Hepatocyte (in vitro differentiated cells): ENCODE measurements around the gene RSPH1. TPM values are rescaled to one million over a fixed set of nuclear protein-coding genes. Genes with fewer than 3 reads are reported as not detected.

ENCODE experiments used
- DNase-seq: peaks from one replicate; pipeline ENCODE4 v3.0.0-alpha.2; 2016; ENCODE audit warnings: low spot score
- H2AFZ ChIP-seq: fragments of 200-600 bp; sonication (generic); 2 replicates; pipeline ENCODE4 v1.6.0; 2016; ENCODE audit warnings: antibody characterized with exemption, mild to moderate bottlenecking
- H3K27ac ChIP-seq: fragments of 200-600 bp; sonication (generic); 2 replicates; pipeline ENCODE4 v1.5.1; 2016; ENCODE audit warnings: mild to moderate bottlenecking
- H3K27me3 ChIP-seq: fragments of 200-600 bp; sonication (generic); 2 replicates; pipeline ENCODE4 v1.6.1; 2016
- H3K36me3 ChIP-seq: fragments of 200-600 bp; sonication (generic); replicated peaks from 2 replicates; pipeline ENCODE4 v1.5.1; 2016; ENCODE audit warnings: low read depth; ENCODE audit not compliant: insufficient read depth
- H3K4me1 ChIP-seq: fragments of 200-600 bp; sonication (generic); 2 replicates; pipeline ENCODE4 v1.5.1; 2016; ENCODE audit warnings: mild to moderate bottlenecking, moderate library complexity; ENCODE audit not compliant: insufficient read depth
- H3K4me2 ChIP-seq: fragments of 200-600 bp; sonication (generic); 2 replicates; pipeline ENCODE4 v1.6.0; 2016
- H3K4me3 ChIP-seq: fragments of 200-600 bp; sonication (generic); 2 replicates; pipeline ENCODE4 v1.5.1; 2016; ENCODE audit warnings: mild to moderate bottlenecking
- H3K79me2 ChIP-seq: fragments of 200-600 bp; sonication (generic); 2 replicates; pipeline ENCODE4 v1.6.0; 2017; ENCODE audit warnings: mild to moderate bottlenecking
- H3K9me2 ChIP-seq: fragments of 200-600 bp; sonication (generic); replicated peaks from 2 replicates; pipeline ENCODE4 v1.6.0; 2017; ENCODE audit warnings: mild to moderate bottlenecking; ENCODE audit not compliant: insufficient read depth
- H3K9me3 ChIP-seq: fragments of 200-600 bp; sonication (generic); 2 replicates; pipeline ENCODE4 v1.5.1; 2016; ENCODE audit warnings: low read depth, mild to moderate bottlenecking
- H4K20me1 ChIP-seq: fragments of 200-600 bp; sonication (generic); 2 replicates; pipeline ENCODE4 v1.6.0; 2016; ENCODE audit warnings: mild to moderate bottlenecking; ENCODE audit not compliant: insufficient read depth, poor library complexity, severe bottlenecking
- CTCF ChIP-seq: fragments of 200-600 bp; sonication (generic); IDR thresholded peaks from 2 replicates; pipeline ENCODE4 v1.5.1; 2016; ENCODE audit warnings: antibody characterized with exemption, mild to moderate bottlenecking; ENCODE audit not compliant: poor library complexity
- EZH2 ChIP-seq: fragments of 200-600 bp; sonication (generic); IDR thresholded peaks from 2 replicates; pipeline ENCODE4 v1.6.1; 2016; ENCODE audit warnings: antibody characterized with exemption, mild to moderate bottlenecking, borderline replicate concordance
- EZH2phosphoT487 ChIP-seq: fragments of 200-600 bp; sonication (generic); IDR thresholded peaks from one replicate; pipeline ENCODE4 v1.6.1; 2018; ENCODE audit warnings: antibody characterized with exemption, mild to moderate bottlenecking, low read depth, moderate library complexity; ENCODE audit not compliant: unreplicated experiment, severe bottlenecking
- WGBS: methylation state at CpG from one replicate; pipeline ENCODE4 v1.1.6; 2016; ENCODE audit warnings: low lambda C conversion rate; ENCODE audit errors: missing lambda C conversion rate; 5-methylcytosine and 5-hydroxymethylcytosine counted together
- polyA plus RNA-seq: library from polyadenylated mRNA; unstranded; fragments of >200 nt; fragmentation: Nextera tagmentation; extraction: Ambion mirVana; gene quantifications from 2 replicates; pipeline ENCODE4 v1.2.1, GENCODE V29; 2016
- total RNA-seq: library from RNA; depleted of rRNA; stranded (reverse); fragments of >200 nt; gene quantifications from 2 replicates; pipeline ENCODE4 v1.2.3, GENCODE V29; 2014

RSPH1 gene
- total and polyA plus RNA-seq, 2 experiments from 2014 or later: 1.3 to 1.8 TPM

GRCh38 chr21:42424914-42425541 is 71.0 kb downstream of the RSPH1 start:
- no peak overlapping the region for H3K27ac ChIP-seq
- TF ChIP-seq CTCF (no peak), EZH2 (no peak), EZH2phosphoT487 (no peak)

GRCh38 chr21:42423685-42424084 is 72.3 kb downstream of the RSPH1 start:
- no peaks in the 10 kb centered on the region for H3K79me2 ChIP-seq
- WGBS: 82% methylated on average over 2 of the region's 2 CpGs
- no peak for DNase-seq
- TF ChIP-seq CTCF (no peak), EZH2 (no peak), EZH2phosphoT487 (no peak)
- no peaks in the 10 kb centered on the region for H3K27me3 ChIP-seq
- H3K4me3 ChIP-seq: no peak overlapping the region
- H3K27ac ChIP-seq: no peak overlapping the region
- H3K9me2 ChIP-seq: no peaks in the 10 kb centered on the region
- no peaks in the 10 kb centered on the region for H3K4me1 ChIP-seq
- H3K36me3 ChIP-seq: no peaks in the 10 kb centered on the region
- no peak overlapping the region for H2AFZ ChIP-seq
- H3K4me2 ChIP-seq: no peak overlapping the region
- H4K20me1 ChIP-seq: no peaks in the 10 kb centered on the region
- H3K9me3 ChIP-seq: no peaks in the 10 kb centered on the region

More at GRCh38 chr21:42424914-42425541, 71.0 kb downstream of the RSPH1 start:
- Histone ChIP-seq H3K9me3 (no peaks in the 10 kb centered on the region), H3K4me3 (no peak overlapping the region), H3K9me2 (no peaks in the 10 kb centered on the region), H2AFZ (no peak overlapping the region), H4K20me1 (no peaks in the 10 kb centered on the region), H3K4me2 (no peak overlapping the region), H3K79me2 (no peaks in the 10 kb centered on the region), H3K27me3 (no peaks in the 10 kb centered on the region), H3K36me3 (no peaks in the 10 kb centered on the region), H3K4me1 (no peaks in the 10 kb centered on the region)
- no peak for DNase-seq
- 84% methylated on average over 12 of the region's 12 CpGs for WGBS

GRCh38 chr21:42423197-42423675 is 72.8 kb downstream of the RSPH1 start:
- no peaks in the 10 kb centered on the region for H3K4me1 ChIP-seq
- H3K9me2 ChIP-seq: no peaks in the 10 kb centered on the region
- no peak for DNase-seq
- no peak overlapping the region for H3K4me2 ChIP-seq
- WGBS: 86% methylated on average over 10 of the region's 10 CpGs
- no peaks in the 10 kb centered on the region for H4K20me1 ChIP-seq
- H3K27me3 ChIP-seq: no peaks in the 10 kb centered on the region
- TF ChIP-seq EZH2 (no peak), EZH2phosphoT487 (no peak), CTCF (no peak)
- H3K79me2 ChIP-seq: no peaks in the 10 kb centered on the region
- no peak overlapping the region for H3K4me3 ChIP-seq
- H3K9me3 ChIP-seq: no peaks in the 10 kb centered on the region
- H2AFZ ChIP-seq: no peak overlapping the region
- no peak overlapping the region for H3K27ac ChIP-seq
- no peaks in the 10 kb centered on the region for H3K36me3 ChIP-seq

Other genes with a start within 250 kb of the RSPH1 start
- gene TFF3, start 180.8 kb downstream of the RSPH1 start, total RNA-seq: 84.4 and 92.0 TPM in 2 replicates
- 589 and 696 TPM in 2 replicates for gene TFF3, start 180.8 kb downstream of the RSPH1 start, polyA plus RNA-seq
- gene TFF2, start 145.2 kb downstream of the RSPH1 start, total RNA-seq: 15.5 and 23.9 TPM in 2 replicates
- 28.1 and 58.7 TPM in 2 replicates for gene TFF2, start 145.2 kb downstream of the RSPH1 start, polyA plus RNA-seq
- 57.4 and 84.2 TPM in 2 replicates for gene TFF1, start 129.7 kb downstream of the RSPH1 start, total RNA-seq
- 140 and 221 TPM in 2 replicates for gene TFF1, start 129.7 kb downstream of the RSPH1 start, polyA plus RNA-seq
- gene TMPRSS3, start 100.2 kb downstream of the RSPH1 start, total RNA-seq: 1.4 and 1.7 TPM in 2 replicates
- gene TMPRSS3, start 100.2 kb downstream of the RSPH1 start, polyA plus RNA-seq: 1.4 and 1.5 TPM in 2 replicates
- gene UBASH3A, start 92.3 kb downstream of the RSPH1 start, total RNA-seq: not detected in 2 replicates
- gene UBASH3A, start 92.3 kb downstream of the RSPH1 start, polyA plus RNA-seq: not detected in 2 replicates
- gene SLC37A1, start 17.6 kb upstream of the RSPH1 start, total RNA-seq: 13.1 and 17.9 TPM in 2 replicates
- 18.5 and 26.9 TPM in 2 replicates for gene SLC37A1, start 17.6 kb upstream of the RSPH1 start, polyA plus RNA-seq
- gene PDE9A, start 157.4 kb upstream of the RSPH1 start, total RNA-seq: 19.6 and 21.0 TPM in 2 replicates
- gene PDE9A, start 157.4 kb upstream of the RSPH1 start, polyA plus RNA-seq: 14.3 and 18.2 TPM in 2 replicates